GM13977 (cell line): ENCODE results near the gene RSAD2.

ENCODE experiments used
- DNase-seq: peaks from one replicate; pipeline ENCODE4 v3.0.0; 2012; ENCODE audit warnings: low spot score
- in situ Hi-C: fragments of 300-500 bp; cut with MboI; formaldehyde crosslinking; loops from one replicate; pipeline ENCODE4 v1.12.0; 2022; ENCODE audit warnings: low sequenced_read_pairs, low pct_unique_long_range_greater_than_20kb, mixed read lengths, inconsistent platforms; ENCODE audit not compliant: unreplicated experiment
- TF ChIP-seq, protein P1 (sequence below): IDR thresholded peaks from 2 replicates; pipeline ENCODE4 v1.5.1; 2012; ENCODE audit warnings: mild to moderate bottlenecking, control low read depth; ENCODE audit not compliant: insufficient read depth; ENCODE audit errors: extremely low read depth, missing control alignments

RSAD2 gene

DNA sequence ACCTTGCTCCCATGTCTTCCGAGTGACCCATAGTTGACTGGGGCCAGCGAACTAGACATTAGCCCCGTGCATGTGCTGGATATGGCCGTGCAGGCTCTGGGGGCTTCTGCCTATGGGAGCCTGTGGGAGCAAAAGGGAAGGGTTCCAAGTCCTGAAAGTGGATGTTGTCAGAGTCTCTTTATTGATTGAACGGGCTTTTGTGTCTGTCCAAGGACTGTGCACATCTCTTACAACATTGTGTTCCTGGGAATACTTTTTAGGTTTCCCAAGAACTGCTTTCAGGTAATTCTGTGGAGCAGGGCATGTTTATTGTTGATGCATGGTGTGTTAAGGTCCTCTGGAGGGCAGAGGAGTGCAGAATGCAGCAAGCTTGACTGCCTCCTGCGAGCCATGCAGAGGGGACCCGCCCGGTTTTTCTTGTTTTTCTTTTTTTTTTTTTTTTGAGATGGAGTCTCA lies 44.7 kb downstream of the RSAD2 start:
- DNase-seq = no peak
- in situ Hi-C loops = no loop called here
- TF ChIP-seq, protein P1, sequence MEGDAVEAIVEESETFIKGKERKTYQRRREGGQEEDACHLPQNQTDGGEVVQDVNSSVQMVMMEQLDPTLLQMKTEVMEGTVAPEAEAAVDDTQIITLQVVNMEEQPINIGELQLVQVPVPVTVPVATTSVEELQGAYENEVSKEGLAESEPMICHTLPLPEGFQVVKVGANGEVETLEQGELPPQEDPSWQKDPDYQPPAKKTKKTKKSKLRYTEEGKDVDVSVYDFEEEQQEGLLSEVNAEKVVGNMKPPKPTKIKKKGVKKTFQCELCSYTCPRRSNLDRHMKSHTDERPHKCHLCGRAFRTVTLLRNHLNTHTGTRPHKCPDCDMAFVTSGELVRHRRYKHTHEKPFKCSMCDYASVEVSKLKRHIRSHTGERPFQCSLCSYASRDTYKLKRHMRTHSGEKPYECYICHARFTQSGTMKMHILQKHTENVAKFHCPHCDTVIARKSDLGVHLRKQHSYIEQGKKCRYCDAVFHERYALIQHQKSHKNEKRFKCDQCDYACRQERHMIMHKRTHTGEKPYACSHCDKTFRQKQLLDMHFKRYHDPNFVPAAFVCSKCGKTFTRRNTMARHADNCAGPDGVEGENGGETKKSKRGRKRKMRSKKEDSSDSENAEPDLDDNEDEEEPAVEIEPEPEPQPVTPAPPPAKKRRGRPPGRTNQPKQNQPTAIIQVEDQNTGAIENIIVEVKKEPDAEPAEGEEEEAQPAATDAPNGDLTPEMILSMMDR = peak; percentile 27

DNA sequence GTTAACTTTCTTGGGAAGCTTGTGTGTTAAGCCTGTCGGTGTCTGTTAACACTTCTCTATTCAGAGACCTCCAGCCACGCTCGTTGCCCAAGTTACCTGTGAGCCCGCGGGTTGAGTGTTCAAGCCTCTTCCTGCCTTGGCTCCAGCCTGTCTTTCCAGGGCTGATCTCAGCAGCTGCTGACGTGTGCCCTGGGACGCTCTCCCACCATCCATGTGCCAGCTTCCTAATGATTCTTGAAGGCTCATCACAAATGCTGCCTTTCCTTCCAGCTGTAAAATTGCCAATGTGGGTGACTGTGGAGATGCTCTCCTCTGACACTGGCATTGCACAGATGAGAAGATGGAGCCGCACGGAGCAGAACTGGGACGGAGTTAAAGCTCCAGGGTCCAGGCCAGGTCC lies 45.7 kb downstream of the RSAD2 start:
- TF ChIP-seq, protein P1 = no peak
- DNase-seq = no peak
- in situ Hi-C loops = no loop called here

DNA sequence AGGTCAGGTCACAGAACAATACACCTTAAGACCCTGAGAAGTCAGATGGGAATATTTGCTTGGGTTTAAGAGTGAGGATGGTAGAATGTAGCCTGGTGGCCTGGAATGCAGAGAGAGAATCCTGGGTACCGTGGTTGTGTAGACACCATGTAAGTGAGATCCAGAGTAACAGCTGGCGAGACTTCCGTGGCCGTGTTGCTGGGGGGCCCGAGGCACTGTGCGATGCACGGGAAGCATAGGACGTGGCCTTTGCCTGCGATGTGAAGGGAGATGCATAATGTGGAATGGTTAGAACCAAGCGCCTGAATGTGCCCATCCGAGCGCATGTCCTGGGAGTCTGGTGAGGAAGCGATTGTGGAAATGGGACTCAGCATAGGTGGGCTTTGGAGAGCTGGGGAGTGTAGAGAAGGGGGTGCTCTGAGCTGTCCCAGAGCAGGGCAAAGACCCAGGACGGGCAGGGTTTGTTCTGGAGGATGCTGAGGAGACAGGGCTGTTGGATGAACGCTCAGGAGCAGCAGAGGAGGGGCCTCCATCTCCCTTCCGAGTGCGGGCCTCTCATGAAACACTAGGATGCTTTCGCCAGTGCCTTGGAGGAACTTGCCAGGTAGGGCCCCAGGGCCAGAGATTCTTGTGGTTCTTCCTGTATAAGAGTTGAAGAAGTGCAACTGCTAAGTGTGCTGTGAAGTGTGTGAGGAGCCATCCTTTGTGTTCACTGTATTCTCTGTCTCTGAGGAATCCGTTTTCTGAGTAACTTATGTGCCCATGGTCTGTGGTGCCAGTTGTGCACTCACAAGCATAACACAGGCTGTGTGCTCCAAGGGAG lies 46.7 kb downstream of the RSAD2 start:
- DNase-seq = no peak
- in situ Hi-C loops = no loop called here
- TF ChIP-seq, protein P1 = no peak

DNA sequence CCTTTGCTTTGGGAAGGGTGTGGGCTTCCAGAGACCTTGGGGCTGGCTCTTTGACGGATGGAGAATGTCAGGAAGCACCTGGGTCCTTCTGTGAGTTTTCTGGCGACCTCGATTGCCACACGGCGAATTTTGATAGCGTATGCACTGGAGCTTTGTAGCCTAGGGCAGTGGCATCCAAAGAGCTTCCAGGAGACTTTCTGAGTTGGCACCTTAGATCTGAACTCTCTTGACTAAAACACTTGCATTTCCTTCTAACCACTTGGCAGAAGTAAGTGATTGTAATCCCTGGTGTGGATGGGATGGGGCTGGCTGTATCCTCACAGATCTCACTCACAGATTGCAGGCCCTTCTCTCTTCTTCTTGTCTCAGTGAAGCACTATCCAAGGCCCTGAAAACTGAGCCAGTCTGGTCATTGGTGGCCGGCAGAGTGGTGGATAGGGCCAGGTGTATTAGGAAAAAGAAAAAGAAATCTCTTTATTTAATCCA lies 47.4 kb downstream of the RSAD2 start:
- DNase-seq = no peak
- TF ChIP-seq, protein P1 = no peak
- in situ Hi-C loops = no loop called here

DNA sequence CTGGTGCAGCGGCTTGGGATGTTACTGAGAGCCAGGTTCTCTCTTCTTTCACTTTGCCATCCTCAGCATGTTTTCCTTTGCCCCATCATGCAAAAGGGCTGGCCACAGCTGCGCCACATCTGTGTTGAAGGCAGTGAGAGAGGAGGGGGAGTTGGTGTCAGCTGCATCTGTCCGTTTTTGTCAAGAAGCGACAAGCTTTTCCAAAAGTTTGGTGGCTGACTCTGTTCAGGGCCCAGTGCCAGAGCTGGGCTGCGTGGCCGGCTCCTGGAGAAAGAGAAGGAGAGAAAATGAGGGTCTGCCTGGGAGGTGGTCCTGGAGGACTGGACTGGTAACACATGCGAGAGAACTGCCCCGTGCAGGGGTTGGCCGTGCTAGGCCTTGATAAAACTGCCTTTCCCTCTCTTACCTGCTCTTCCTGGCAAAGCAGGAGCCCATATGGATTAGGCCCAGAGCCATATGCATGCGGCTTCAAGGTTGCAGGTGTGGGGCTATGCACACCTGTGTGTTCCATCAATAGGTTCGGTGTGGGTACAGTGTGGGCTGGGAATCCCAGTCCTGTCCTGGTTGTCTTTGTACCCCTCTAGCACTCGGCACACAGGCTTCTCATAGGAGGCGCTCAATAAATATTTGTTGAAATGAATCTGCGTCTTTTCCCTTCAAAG lies 48.6 kb downstream of the RSAD2 start:
- no peak for DNase-seq
- in situ Hi-C loops = no loop called here
- TF ChIP-seq, protein P1 = no peak

DNA sequence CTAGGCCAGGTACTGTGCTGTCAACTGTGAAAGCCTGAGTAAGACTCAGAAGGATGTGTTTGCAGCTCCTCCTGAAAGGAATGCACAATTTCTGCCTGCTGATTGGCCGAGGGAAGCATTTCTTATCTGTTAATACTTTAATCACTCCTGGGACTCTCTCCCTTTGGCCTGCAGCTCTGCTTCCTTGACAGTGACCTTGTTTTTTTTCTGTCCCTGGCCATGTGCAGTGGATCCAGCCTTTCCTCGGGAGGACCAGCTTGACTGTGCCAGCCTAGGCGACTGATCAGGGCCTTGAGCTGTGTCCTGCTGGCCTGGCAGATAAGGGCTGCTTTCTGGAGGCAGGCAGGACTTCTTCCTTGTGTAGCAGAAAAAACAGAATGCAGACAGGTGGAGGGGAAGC lies 49.6 kb downstream of the RSAD2 start:
- TF ChIP-seq, protein P1 = no peak
- no peak for DNase-seq
- in situ Hi-C loops = no loop called here
